ENCODE data around the gene DACT2.
"Not testable (repeated sequence)": the region's sequence is repeated elsewhere in the genome, so short reads cannot be mapped to it uniquely, and the experiment has no call there.

Gene DACT2, protein sequence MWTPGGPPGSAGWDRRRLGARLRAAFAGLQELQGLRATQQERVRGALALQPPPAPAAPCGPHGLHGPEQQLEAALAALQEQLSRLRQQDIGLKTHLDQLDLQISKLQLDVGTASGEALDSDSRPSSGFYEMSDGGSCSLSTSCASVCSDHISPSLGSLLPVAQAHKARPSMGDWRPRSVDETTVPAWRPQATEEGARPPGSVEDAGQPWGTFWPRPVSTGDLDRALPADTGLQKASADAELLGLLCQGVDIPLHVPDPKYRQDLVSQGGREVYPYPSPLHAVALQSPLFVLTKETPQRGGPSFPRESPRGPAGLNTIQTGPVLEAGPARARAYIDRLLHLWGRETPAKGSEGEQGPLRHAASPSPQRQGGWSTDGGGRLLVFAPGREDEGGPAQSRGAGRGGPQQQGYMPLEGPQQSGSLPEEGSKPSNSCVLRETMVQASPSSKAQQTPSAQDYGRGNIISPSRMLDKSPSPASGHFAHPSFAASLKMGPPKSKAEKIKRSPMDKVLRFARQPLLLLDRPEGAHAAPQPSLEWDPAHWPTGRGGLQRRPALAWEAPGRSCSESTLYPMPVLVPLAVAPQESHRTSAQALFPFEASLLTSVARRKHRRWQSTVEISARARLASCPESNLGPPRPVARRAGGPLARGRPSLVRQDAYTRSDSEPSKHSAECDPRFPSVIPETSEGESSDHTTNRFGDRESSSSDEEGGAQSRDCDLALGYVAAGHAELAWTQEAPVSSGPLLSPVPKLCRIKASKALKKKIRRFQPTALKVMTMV
- total RNA-seq: 0 reads per million in 3 experiments

DNA sequence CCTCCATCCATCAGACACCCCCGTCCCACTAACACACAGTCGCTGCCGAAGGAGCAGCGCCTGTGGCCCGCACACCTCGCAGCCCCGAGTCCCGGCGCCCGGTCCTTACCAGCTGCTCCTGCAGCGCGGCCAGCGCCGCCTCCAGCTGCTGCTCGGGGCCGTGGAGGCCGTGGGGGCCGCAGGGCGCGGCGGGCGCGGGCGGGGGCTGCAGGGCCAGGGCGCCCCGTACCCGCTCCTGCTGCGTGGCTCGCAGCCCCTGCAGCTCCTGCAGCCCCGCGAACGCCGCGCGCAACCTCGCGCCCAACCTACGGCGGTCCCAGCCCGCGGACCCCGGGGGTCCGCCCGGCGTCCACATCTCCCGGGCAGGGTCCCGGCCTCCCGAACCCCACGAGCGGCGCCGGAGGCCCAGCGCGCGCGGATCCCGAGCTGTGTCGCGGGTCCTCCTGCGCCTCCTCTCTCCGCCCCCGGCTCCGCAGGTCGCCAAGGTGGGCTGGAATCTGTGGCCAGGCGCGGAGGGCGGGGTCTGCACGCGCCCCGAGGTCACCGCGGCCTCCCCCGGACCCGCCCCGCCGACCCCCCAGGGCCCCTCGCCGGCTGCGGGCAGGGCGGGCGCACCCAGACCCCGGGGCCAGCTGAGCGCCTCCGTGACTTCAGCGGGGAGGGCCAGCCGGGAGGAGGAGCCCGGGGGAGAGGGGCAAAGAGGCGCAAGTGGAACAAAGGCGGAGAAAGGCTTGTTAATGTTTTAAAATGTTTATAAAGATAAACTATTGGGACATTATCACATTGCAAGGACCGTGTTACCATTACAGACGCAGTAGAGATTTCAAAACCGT lies at the start of gene DACT2:
TSS of gene DACT2 (minus strand) at position 499 of the 833 bp plus-strand sequence. CDS start at position 355, 144 bp downstream.
- no peak for DNase-seq

DNA sequence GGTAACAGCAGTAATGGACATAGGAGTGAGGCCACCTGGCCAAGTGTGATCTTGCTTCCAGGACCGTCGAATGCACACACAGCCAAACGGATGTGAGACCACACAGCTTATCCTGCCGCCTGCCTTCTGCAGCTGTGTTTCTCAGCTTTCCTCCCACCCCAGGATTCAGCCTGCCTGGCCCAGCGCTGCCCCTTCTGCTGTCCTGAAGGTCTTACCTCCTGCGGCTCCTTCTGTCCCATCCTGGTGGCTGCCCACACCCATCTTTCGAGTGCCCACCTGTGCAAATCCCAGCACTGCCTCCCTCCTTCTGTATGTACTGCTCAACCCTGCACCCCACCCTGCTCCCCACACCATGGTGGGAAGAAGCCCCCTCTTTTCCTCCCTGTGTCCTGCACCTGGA lies 49.4 kb upstream of the DACT2 start:
- no peak for DNase-seq

DNA sequence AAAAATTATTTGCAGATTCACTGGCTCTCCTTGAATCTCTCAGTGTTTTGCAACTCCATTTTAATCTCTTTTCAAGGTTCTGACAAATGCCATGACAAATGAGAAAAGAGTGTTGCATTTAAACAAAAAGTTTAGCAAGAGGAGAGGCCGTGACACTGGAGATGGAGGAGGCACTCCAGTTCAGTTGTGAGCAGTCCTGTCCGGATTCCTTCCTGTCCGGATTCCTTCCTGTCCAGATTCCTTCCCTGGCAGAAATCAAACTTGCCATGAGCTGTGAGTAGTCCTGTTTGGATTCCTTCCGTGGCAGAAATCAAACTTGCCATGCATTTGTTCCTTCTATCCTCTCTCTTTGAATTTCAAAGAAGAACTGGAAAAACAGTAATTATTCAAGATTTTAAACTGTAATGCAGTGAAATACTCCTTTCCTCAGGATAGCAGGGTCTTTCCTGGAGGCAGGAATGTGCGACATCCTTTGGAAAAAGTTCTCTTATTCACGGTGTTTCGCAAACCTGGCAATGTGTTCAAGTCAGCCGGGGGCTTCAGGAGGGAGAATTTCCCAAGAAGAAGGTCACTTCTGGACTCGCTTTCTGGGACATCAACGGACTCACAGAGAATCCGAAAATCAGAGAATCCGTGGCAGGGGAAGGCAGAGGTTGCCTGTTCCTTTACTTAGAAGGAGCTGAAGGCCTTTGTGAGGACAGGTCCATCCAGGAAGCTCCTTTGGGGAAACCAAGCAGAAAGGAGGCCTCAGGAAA lies 48.7 kb upstream of the DACT2 start:
- no peak for DNase-seq

DNA sequence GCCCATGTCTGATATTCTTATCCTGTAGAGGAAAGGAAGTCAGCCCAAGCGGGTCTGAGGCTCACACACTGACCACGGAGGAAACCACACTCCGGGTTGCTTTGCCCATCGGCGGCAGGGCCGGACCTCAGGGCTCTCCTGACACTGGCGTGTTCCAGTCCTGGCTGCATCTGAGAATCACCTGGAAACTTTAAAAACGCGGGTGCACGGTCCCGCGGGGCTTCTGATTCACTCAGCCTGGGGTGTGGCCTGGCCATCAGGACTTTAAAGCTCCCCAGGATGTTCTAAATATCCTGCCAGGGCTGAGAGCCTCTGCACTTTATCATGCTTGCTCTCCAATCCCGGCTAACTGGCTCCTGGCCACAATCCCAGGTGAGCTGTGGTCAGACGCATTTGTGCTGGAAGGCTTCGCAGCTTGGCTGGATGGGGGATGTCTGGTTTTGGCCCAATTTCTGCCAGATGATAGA lies 47.7 kb upstream of the DACT2 start:
- DNase-seq: no peak

DNA sequence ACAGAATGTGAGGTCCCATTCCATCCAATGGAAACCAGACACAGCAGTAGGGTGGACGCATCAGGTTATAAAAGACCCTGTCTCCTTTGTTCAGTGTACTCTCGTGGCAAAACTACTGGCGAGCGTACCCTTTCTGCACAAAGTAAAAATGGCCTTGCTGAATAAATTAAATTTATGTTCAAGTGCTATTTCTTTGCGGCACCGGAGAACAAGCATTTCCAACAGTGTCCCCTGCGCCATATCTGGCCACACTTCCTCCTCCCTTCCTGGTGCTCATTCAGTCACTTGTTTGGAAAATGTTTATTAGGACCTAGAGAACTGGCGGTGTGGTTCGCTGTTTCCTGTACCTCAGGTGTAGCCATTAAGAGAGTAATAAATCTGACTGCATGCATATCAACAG lies 46.9 kb upstream of the DACT2 start:
- no peak for DNase-seq

DNA sequence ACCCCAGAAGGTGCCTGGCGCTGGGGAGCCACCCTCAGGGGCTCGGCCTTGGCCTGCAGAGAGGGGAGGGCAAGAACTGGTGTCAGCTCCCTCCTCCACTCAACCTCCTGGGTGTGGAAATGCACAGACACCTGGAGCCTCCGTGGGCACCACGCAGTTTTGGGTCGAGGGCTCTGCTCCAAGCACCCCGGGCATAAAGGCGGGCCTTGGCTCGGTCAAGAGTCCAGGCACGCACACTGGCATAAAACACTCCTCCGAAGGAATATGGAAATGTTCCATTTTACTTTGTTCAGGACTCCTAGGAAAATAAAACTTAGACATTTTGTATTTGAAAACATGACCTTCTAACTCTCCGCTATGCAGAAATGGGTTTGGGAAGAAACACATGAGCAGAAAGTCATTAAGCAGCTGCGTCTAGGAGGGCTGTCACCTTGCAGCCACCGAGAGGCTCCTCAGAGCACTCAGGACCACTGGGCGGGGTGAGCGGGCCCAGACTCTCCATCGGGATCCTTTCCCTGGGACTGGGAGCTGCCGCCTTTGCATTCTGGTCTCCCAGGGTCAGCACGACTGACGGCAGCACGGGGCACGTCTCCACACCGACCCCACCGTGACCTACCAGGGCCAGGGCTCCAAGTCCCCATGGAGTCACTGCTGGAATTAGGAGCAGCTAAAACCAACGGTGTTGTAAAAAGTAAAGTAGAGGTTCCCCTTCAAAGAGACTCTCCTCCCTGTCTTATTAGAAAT lies 46.0 kb upstream of the DACT2 start:
- DNase-seq: no peak

DNA sequence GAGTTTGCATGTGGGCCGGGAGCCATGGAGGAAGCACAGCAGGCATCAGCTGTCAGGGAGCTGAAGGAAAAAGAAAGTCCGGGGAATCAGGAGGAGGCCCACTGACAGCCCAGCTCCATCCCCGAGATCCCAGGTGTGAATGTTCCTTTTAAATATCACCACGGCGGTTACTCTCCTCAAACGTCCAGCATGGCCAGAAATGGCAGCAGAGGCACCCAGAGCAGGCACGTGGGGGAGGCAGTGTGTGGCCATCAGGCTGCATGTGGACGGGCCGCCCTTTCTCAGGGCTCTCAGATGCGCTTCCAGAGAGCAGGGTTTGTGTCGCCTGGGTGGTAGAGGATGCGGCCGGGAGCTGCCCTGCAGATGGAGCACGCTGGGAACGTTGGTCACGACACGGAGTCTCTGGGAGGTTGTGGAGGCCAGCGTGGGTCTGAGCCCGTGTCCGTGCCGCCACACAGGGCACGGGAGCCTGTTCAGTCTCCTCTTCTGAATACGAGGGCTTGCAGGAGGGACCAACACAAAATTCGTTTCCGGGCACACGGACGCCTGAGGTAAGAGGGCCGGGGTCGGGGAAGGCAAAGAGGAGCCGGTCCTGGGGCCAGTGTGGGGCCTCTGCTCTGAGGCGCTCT lies 45.3 kb upstream of the DACT2 start:
- DNase-seq: no peak

DNA sequence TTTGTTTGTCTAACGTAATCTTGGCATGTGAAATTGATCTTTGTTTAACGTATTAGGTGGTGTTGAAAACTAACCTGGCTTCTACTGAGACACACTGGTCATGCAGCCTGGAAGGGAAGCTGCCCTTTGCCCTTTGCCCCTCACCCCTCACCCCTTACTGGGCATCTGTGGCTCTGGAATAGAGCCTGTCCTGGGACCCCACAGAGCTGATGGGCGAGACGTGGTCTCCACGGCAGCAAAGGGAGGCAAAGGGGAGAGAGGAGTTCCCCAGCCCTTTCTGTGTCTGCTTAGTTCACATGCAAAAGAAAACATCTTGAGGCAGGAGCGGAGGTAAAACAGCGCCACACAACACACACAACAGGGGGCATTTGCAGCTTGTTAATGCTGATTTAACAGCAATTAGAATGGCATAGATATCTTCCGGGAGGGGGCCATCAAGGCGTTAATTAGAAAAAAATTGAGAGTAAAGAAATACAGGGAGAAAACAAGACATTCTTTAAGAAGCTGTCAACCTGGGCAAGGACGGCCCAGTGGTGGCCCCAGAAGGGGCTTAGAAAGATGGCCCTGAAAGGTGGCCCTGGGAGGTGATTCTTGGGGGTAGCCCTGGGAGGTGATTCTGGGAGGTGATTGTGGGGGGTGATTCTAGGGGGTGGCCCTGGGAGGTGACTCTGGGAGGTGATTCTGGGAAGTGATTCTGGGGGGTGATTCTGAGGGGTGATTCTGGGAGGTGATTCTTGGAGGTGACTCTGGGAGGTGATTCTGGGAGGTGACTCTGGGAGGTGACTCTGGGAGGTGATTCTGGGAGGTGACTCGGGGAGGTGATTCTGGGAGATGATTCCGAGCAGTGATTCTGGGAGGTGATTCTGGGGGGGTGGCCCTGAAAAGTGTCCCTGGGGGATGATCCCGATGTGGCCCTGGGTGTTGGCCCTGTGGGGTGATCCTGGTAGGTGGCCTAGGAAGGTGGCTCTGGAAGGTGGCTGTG lies 44.5 kb upstream of the DACT2 start:
- no peak for DNase-seq

DNA sequence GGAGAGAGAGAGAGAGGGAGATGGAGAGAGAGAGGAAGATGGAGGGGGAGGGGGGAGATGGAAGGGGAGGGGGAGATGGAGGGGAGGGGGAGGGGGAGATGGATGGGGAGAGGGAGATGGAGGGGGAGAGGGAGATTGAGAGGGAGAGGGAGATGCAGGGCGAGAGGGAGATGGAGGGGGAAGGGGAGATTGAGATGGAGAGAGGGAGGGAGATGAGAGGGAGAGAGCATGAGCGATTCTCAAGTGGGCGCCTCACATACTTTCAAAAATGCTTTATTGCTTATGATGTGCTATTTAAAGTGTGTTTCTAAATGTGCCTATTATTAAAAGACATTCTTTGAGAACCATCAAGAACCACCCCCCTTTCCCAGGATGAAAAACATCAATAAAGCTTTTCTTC lies 43.7 kb upstream of the DACT2 start:
- DNase-seq: no peak

DNA sequence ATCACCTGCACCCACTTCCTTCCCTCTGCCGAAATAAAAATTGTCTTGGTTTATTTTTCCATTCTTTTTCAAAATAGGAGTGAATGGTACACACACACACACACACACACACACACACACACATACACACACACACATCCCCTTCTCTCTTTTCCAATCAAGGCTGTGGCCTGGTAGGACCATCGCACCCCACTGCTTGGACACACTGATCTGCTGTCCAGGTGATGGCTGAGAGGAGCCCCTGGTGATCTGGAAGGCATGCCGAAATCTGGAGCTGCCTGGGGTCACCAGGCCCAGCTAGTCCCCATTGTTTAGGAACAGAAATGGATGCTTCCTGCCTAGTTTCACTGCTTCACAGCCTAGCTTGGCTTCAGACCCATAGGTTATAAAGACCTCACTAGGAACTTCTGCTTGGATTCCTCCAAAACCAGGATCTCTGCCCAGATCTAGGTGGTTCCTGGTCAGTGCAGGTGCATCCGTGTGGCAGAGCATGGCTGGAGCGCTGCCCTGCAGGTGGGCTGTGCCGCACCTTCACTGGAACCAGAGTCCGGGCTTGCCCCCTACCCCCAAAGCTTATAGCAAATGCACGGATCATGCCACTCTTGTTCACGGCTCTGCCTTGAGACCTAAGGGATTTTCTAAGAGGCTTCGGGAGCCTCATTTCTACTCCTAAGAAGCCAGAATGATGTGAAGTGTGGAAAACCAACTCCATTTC lies 42.9 kb upstream of the DACT2 start:
- DNase-seq: no peak

DNA sequence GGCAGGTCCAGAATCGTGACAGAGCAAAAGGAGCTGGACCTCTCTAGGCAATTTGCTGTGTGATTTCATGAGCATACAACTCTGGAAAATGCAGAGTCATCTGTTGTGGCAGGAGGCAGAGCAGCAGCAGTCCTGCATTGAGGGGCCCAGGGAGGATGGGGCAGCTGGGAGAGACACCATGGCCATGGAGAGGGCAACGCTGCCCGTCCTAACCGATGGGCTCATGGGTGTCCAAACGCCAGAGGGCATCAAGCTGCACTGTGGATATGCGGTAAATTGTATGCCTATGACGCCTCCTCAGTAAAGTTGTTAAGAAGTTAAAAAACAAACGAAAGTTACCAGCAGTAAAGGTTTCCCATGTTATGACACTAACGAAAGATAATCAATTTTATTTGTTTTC lies 42.2 kb upstream of the DACT2 start:
- DNase-seq: no peak

DNA sequence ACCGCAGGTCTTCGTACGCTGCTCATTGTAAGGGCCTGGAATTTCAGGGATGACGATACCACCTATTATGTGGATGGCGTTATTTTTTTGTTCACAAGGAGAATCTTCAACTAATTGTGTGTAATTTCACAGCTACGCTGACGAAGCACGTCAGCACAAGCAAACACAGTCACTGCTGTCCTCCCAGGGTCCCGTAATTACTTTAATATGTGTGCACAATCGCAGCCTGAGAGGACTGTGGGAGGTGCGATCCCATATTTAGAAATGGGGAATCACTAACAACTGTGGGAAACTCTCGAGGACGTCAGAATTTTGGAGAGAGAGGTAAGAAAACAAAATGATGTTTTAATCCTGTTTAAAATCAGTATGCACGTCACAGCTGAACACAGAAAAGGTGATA lies 40.2 kb upstream of the DACT2 start:
- DNase-seq: no peak

DNA sequence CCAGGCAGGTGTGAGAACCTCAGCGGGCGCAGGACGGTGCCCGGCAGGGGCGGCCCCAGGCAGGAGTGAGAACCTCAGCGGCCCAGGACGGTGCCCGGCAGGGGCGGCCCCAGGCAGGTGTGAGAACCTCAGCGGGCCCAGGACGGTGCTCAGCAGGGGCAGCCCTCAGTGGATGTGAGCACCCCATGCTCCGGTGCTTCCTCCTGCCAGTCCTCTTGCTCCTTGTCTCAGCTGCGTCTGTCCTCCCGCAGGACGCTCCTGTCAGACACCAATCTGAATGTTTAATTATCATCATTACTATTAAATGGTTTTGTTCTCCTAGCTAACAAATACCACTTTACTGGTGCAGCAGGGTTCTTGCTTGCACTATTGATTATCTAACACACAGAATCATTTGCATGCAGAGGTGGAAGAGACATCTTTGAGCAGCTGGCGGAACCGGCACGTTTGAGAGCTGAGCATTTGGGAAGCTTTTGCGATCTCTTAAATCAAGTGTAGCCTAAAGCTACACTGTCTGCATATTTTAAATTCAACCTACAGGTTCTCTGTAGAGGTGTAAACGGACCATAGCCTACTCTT lies 39.4 kb upstream of the DACT2 start:
- no peak for DNase-seq

DNA sequence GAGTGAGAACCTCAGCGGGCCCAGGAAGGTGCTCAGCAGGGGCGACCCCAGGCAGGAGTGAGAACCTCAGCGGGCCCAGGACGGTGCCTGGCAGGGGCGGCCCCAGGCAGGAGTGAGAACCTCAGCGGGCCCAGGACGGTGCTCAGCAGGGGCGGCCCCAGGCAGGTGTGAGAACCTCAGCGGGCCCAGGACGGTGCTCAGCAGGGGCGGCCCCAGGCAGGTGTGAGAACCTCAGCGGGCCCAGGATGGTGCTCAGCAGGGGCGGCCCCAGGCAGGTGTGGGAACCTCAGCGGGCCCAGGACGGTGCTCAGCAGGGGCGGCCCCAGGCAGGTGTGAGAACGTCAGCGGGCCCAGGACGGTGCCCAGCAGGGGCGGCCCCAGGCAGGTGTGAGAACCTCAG lies 37.3 kb upstream of the DACT2 start:
- not testable (repeated sequence) for DNase-seq

DNA sequence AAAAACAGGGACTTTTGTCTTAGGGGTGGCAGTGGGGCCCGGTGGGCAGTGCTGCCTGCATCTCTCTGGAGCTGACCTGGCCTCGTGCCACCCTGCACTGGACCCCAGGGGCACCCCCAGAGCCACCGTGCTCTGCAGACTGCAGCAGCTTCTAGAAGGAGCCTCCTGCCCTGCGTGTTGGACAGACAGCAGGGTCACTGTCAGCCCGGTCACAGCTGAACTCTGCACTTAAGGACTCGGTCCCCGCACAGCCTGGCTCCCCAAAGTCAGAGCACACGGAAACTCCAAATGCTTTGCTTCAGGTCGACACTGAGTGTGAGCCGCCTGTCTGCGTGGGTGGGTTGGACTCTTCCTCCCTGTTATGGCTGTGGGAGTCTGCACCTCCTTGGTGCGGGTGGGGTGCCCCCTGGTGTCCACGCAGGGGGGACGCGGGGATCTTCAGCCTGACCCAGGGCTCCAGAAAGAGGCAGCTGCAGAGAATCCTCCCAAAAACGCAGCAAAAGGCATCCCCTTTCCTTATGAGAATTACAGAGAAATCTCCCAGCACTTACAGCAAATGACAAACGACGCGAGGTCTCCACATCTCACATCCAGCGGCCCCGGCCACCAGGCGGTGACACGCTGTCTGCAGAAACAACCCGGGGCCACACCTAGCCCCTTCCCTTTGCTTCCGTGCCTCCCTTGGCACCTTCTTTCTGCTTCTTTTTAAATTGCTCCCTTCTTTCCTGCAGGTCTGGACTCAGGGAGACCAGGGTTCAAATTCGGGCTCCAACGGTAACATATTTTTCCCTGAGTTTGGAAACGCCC lies 36.3 kb upstream of the DACT2 start:
- DNase-seq: no peak

DNA sequence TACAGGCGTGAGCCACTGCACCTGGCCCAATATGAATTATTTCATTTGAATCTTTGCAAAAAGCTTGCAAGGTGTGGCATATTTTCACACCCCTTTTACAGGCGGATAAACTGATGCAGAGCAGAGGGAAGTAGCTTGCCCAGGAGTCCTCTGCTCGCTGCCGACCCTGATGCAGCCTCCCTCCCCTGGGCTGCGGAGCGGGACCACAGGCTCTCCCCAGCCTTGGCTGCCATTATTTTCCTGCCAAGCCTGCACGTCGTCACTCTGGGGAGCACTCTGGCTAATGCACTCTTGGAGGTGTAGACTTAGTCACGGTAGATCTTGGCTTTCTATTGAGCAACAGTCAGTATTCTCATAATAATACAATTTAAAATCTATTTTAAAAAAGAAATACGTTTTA lies 34.8 kb upstream of the DACT2 start:
- no peak for DNase-seq

DNA sequence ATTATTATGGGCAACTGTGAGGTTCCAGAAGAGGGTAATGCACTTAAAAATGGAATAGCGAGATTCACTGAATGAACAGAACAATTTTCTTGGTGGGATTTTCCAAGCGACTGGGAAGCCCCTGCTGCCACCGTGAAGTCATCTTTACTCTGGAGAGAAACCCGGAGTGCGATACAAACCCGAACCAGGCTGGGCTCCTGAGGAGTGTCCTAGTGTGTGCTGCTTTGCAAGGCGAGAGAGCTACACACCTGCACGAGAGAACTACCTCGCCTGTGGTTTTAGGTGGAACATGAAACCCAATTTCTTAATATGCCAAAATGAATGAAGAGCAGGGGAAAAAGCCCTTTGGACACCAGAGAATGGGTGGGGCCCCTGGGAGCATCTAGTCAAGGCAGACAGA lies 33.5 kb upstream of the DACT2 start:
- no peak for DNase-seq

DNA sequence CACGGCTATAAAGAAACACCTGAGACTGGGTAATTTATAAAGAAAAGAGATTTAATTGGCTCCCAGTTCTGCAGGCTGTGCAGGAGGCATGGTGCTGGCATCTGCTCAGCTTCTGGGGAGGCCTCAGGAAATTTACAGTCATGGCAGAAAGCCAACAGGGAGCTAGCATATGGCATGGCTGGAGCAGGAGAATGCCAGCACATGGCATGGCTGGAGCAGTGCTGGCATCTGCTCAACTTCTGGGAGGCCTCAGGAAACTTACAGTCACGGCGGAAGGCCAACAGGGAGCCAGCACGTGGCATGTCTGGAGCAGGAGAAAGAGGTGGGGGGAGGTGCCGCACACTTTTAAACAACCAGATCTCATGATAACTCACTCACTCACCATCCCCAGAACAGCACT lies 32.5 kb upstream of the DACT2 start:
- DNase-seq: no peak

Measured in central memory CD4-positive, alpha-beta T cell (primary cell).